Head of caudate nucleus (tissue), 42 donors: ENCODE measurements around the gene ZNF496.
"Not testable (repeated sequence)": the region's sequence is repeated elsewhere in the genome, so short reads cannot be mapped to it uniquely, and the experiment has no call there.

ENCODE experiments used
- DNase-seq, 42 donors: peaks; one replicate each; pipeline versions ENCODE4 v3.0.0 to v3.0.0-alpha.2; 2020 to 2021; ENCODE audit warnings: mixed read lengths in 7 of 42
- intact Hi-C: fragments of 100-400 bp; cut with DNase I; formaldehyde crosslinking; loops from one replicate; pipeline ENCODE4 v1.15.0; 2022

ZNF496 gene

GRCh38 chr1:247274605-247275256, 56.9 kb downstream of the ZNF496 start:
- intact Hi-C loops = no loop called here
- DNase-seq = no peak

- peak in 33 of 42 donors; percentile 9 to 64 (median 36) for DNase-seq
- intact Hi-C loops = no loop called here
These were observed 58.7 kb downstream of the ZNF496 start for GRCh38 chr1:247273013-247273412.

GRCh38 chr1:247270003-247270402, 61.7 kb downstream of the ZNF496 start:
- no peak for DNase-seq
- intact Hi-C loops = no loop called here

GRCh38 chr1:247269133-247269532, 62.5 kb downstream of the ZNF496 start:
- intact Hi-C loops = no loop called here
- DNase-seq = no peak

GRCh38 chr1:247268390-247269045, 63.1 kb downstream of the ZNF496 start:
- DNase-seq = no peak
- intact Hi-C loops = no loop called here

GRCh38 chr1:247266053-247266452, 65.6 kb downstream of the ZNF496 start:
- no peak for DNase-seq
- intact Hi-C loops = no loop called here

GRCh38 chr1:247255772-247256171, 75.9 kb downstream of the ZNF496 start, which contains the start of gene VN1R5:
VN1R5 (plus strand) TSS chr1:247256072.
- DNase-seq, intact Hi-C loops: not testable (repeated sequence)

GRCh38 chr1:247247568-247247967, 84.1 kb downstream of the ZNF496 start:
- intact Hi-C loops = no loop called here
- no peak for DNase-seq
